Transverse colon (tissue), 4 donors: Measurements from ENCODE around the gene SPATA25. TPM values are rescaled to one million over a fixed set of nuclear protein-coding genes. Genes with fewer than 3 reads are reported as not detected.
A peak's percentile ranks its signal among the peaks of the same experiment; 100 is the strongest.

ENCODE experiments used
- DNase-seq: peaks from one replicate; pipeline ENCODE4 v3.0.0-alpha.2; 2019
- H3K27ac ChIP-seq, 4 donors: fragments of 200-600 bp; sonication (generic); 2 replicates each; pipeline ENCODE4 v1.5.1; 2016 to 2018; ENCODE audit warnings: inconsistent platforms in 4 of 4
- H3K27me3 ChIP-seq: fragments of 200-600 bp; sonication (generic); 2 replicates; pipeline ENCODE4 v1.5.1; 2017; ENCODE audit warnings: inconsistent platforms
- H3K36me3 ChIP-seq, 4 donors: fragments of 200-600 bp; sonication (generic); 2 replicates each; pipeline ENCODE4 v1.5.1; 2017 to 2019; ENCODE audit warnings: inconsistent platforms in 4 of 4
- H3K4me1 ChIP-seq, 4 donors: fragments of 200-600 bp; sonication (generic); 2 replicates each; pipeline ENCODE4 v1.5.1; 2017 to 2020; ENCODE audit warnings: inconsistent platforms in 4 of 4
- H3K4me3 ChIP-seq, 4 donors: fragments of 200-600 bp; sonication (generic); 1 replicate in 1 of 4; 2 replicates in 3 of 4; pipeline versions ENCODE4 v1.5.1 to v1.6.1; 2017 to 2019; ENCODE audit warnings: inconsistent platforms in 4 of 4
- H3K9me3 ChIP-seq, 2 donors: fragments of 200-600 bp; sonication (generic); 2 replicates each; pipeline ENCODE4 v1.5.1; 2017 to 2019; ENCODE audit warnings: inconsistent platforms in 2 of 2
- CTCF ChIP-seq, 5 experiments: fragments of 200-600 bp in 3 of 5; fragments of 450-650 bp in 2 of 5; sonication (generic) in 3 of 5; IDR thresholded peaks; 1 replicate in 2 of 5; 2 replicates in 3 of 5; pipeline ENCODE4 v1.5.1; 2016 to 2017; ENCODE audit warnings: antibody characterized with exemption in 5 of 5, inconsistent platforms in 3 of 5, mild to moderate bottlenecking in 2 of 5, moderate library complexity in 1 of 5
- EP300 ChIP-seq: sonication (generic); formaldehyde crosslinking; IDR thresholded peaks from one replicate; pipeline ENCODE4 v1.6.1; 2017; ENCODE audit warnings: antibody characterized with exemption, low read depth
- POLR2A ChIP-seq: fragments of 450-650 bp; IDR thresholded peaks from one replicate; pipeline ENCODE4 v1.6.1; 2016; ENCODE audit warnings: antibody characterized with exemption, mild to moderate bottlenecking, moderate library complexity
- POLR2AphosphoS5 ChIP-seq, 3 donors: sonication (generic); formaldehyde crosslinking; IDR thresholded peaks; one replicate each; pipeline ENCODE4 v1.6.1; 2016; ENCODE audit warnings: antibody characterized with exemption in 3 of 3
- WGBS, 2 donors: methylation state at CpG; one replicate each; pipeline ENCODE4 v1.1.5; 2018; ENCODE audit warnings: low coverage in 1 of 2; 5-methylcytosine and 5-hydroxymethylcytosine counted together
- in situ Hi-C, 4 donors: fragments of 200-750 bp; cut with MboI; loops; one replicate each; pipeline versions ENCODE4 v1.15.0 to v1.15.1; 2017; ENCODE audit warnings: low sequenced_read_pairs in 3 of 4, low pct_ligation_motif_present in 1 of 4, low pct_unique_long_range_greater_than_20kb in 1 of 4
- intact Hi-C: fragments of 100-400 bp; cut with DNase I; formaldehyde crosslinking; loops from one replicate; pipeline ENCODE4 v1.15.1; 2023; ENCODE audit warnings: low total_unique reads
- total RNA-seq, 4 donors: library from RNA; depleted of rRNA; stranded (reverse); fragments of >200 nt; gene quantifications; one replicate each; pipeline ENCODE4 v1.1.0, GENCODE V29; 2016

Gene SPATA25
- total RNA-seq, 4 donors from 2014 or later: 3.7 to 103 (median 6.0) TPM

GRCh38 chr20:45873409-45874103, 13.9 kb downstream of the SPATA25 start:
- no peak for TF ChIP-seq CTCF (IDR thresholded peaks at IDR 0.05)
- TF ChIP-seq POLR2AphosphoS5 (IDR thresholded peaks at IDR 0.05): no peak
- no peak for TF ChIP-seq POLR2A
- TF ChIP-seq EP300: no peak
- H3K27ac ChIP-seq: no peak overlapping the region
- 58 to 75% methylated on average over 1 of the region's 1 CpG for WGBS, 2 donors
- H3K27me3 ChIP-seq: no peaks in the 10 kb centered on the region
- H3K36me3 ChIP-seq: peaks cover 0 to 12% (median 2%) of the 10 kb centered on the region in 4 donors
- intact Hi-C loops (no loop called here), in situ Hi-C loops (no loop called here)
- H3K4me3 ChIP-seq: no peak overlapping the region
- DNase-seq: no peak
- H3K4me1 ChIP-seq: peaks cover 0 to under 1% (median 0%) of the 10 kb centered on the region in 4 donors
- no peaks in the 10 kb centered on the region for H3K9me3 ChIP-seq

DNA sequence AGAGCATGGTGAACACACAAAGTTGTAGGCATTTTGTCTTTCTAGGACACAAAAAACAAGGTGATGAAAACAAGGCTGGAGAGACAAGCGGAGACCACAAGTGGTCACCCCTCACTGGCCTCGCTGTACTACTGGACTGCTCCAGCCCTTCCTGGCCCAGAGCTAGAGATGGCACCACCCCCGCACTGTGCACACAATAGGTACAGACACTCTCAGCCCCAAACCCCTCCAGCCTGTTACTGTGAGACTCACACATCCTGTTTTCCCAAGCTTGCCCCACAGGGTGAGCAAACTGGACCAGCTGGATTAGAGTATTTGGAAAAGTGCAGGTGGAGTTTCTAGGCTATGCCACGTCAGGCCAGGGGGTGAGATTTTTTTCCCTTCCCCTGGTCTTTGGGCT, 14.8 kb downstream of the SPATA25 start:
- 99% methylated on average over 4 of the region's 4 CpGs; no CpG with 5 or more reads in 1 of the 2 donors for WGBS, 2 donors
- DNase-seq: no peak

GRCh38 chr20:45867819-45868176, 19.6 kb downstream of the SPATA25 start:
- Histone ChIP-seq H3K36me3 (no peaks in the 10 kb centered on the region), H3K27ac (peak overlapping the region; percentile 58 to 66 (median 61)), H3K4me3 (no peak overlapping the region), H3K9me3 (no peaks in the 10 kb centered on the region), H3K27me3 (no peaks in the 10 kb centered on the region), H3K4me1 (peaks cover 0 to 38% (median 7%) of the 10 kb centered on the region in 4 donors)
- intact Hi-C loops: no loop called here
- no peak for TF ChIP-seq POLR2AphosphoS5 (IDR thresholded peaks at IDR 0.05)
- TF ChIP-seq CTCF (IDR thresholded peaks at IDR 0.05): no peak
- TF ChIP-seq EP300: no peak
- TF ChIP-seq POLR2A: no peak
- no peak for DNase-seq
- in situ Hi-C loops: no loop called here

More for the DNA sequence above, 14.8 kb downstream of the SPATA25 start:
- Histone ChIP-seq H3K27me3 (no peaks in the 10 kb centered on the region), H3K4me3 (no peak overlapping the region), H3K9me3 (no peaks in the 10 kb centered on the region), H3K27ac (no peak overlapping the region), H3K36me3 (peaks cover 0 to 8% (median 0%) of the 10 kb centered on the region in 4 donors), H3K4me1 (peaks cover 0 to 9% (median 0%) of the 10 kb centered on the region in 4 donors)
- in situ Hi-C loops: no loop called here
- TF ChIP-seq EP300: no peak
- TF ChIP-seq CTCF (IDR thresholded peaks at IDR 0.05): no peak
- TF ChIP-seq POLR2AphosphoS5 (IDR thresholded peaks at IDR 0.05): no peak
- TF ChIP-seq POLR2A: no peak
- intact Hi-C loops: no loop called here

- H3K9me3 ChIP-seq: no peaks in the 10 kb centered on the region
- WGBS, 2 donors: 40 to 47% methylated on average over 3 to 6 of the region's 6 CpGs
- no peak for DNase-seq
- intact Hi-C loops: no loop called here
- H3K27me3 ChIP-seq: no peaks in the 10 kb centered on the region
- peak overlapping the region; percentile 58 to 66 (median 61) for H3K27ac ChIP-seq
- H3K4me1 ChIP-seq: peaks cover 0 to 43% (median 10%) of the 10 kb centered on the region in 4 donors
- no peaks in the 10 kb centered on the region for H3K36me3 ChIP-seq
- TF ChIP-seq EP300 (no peak), CTCF (IDR thresholded peaks at IDR 0.05) (no peak), POLR2A (no peak), POLR2AphosphoS5 (IDR thresholded peaks at IDR 0.05) (no peak)
- in situ Hi-C loops: no loop called here
- no peak overlapping the region for H3K4me3 ChIP-seq
Observed at GRCh38 chr20:45867136-45867818, 20.1 kb downstream of the SPATA25 start.
